ENCODE data around the gene PCNX1.

PCNX1 gene

DNA sequence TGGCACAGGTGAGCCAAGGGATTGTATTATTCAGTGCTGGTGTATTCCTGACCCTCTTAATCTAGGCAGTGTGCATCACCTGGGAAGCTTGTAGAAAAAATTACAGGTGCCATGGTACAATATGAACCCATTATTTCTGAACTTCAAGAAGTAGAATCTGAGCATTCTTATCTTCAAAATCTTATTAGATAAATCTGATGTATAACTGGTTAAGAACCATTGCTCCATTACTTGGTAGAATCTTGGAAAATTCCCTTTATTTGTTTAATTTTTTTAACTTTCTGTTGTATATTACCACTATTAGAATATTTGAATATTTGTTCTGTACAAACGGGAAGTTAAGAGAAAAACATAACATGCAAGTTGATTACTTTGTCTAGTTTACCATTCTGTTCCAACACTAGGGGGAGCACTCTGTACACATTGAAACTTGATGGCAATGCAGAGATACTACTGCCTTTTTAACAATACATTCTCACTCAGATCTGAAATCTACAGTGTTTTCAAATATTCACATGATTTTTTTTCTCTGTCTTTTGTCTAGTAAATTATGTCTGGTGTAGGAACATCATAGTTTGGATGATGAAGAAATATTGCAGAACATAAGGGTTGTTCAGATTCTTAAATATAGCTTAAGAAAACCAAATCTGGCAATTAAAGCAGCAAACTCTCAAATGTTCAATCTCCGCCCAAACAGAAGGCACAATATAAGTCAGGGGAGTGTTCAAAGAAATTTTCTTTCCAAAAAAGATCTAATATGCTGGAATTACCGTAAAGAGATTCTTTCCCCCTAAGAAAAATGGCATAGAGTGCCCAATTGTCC lies 196.6 kb downstream of the PCNX1 start:
- H3K36me3 ChIP-seq (ENCODE audit: control insufficient read depth, insufficient read depth, low read length) = peaks cover 7% of the 10 kb centered on the region
- peak; percentile 79 for TF ChIP-seq CTCF (IDR thresholded peaks at IDR 0.05; ENCODE audit: insufficient read depth, low read length, poor library complexity, severe bottlenecking)
- H3K4me3 ChIP-seq (replicated peaks; ENCODE audit: low read depth, low read length) = no peak overlapping the region
- DNase-seq (ENCODE audit: extremely low read depth, insufficient read length) = no peak
- no peaks in the 10 kb centered on the region for H3K27me3 ChIP-seq (replicated peaks; ENCODE audit: control insufficient read depth, insufficient read depth, low read length)

DNA sequence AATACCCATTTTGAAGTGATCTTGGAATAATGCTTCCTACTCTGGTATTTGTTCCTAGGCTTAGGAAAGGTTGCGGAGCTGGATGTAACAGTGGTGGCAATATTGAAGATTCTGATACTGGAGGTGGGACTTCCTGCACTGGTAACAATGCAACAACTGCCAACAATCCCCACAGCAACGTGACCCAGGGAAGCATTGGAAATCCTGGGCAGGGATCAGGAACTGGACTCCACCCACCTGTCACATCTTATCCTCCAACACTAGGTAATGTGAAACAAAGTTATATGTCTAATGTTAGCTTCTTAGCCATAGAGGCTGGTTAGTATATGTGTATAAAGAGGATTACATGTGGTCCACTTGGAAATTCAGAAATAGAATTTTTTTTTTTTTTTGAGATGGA lies 197.9 kb downstream of the PCNX1 start:
- Histone ChIP-seq H3K4me3 (replicated peaks; ENCODE audit: low read depth, low read length) (no peak overlapping the region), H3K36me3 (ENCODE audit: control insufficient read depth, insufficient read depth, low read length) (peaks cover 11% of the 10 kb centered on the region), H3K27me3 (replicated peaks; ENCODE audit: control insufficient read depth, insufficient read depth, low read length) (no peaks in the 10 kb centered on the region)
- no peak for DNase-seq (ENCODE audit: extremely low read depth, insufficient read length)
- no peak for TF ChIP-seq CTCF (IDR thresholded peaks at IDR 0.05; ENCODE audit: insufficient read depth, low read length, poor library complexity, severe bottlenecking)

DNA sequence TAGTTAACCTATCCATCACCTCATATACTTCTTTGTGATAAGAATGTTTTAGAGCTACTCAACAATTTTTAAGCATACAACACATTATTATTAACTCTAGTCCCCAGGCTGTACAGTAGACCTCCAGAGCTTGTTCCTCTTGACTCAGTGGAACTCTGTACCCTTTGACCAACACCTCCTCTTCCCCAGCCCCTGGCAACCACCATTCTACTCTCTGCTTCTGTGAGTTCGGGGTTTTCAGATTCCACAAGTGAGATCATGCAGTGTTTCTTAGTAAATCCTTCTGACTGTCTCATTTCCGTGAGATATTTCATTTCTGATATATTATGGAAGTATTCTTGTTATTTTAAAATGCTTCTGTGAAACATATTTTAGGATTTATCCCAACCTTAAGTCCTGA lies 200.7 kb downstream of the PCNX1 start:
- Histone ChIP-seq H3K27me3 (replicated peaks; ENCODE audit: control insufficient read depth, insufficient read depth, low read length) (no peaks in the 10 kb centered on the region), H3K36me3 (ENCODE audit: control insufficient read depth, insufficient read depth, low read length) (peaks cover 11% of the 10 kb centered on the region), H3K4me3 (replicated peaks; ENCODE audit: low read depth, low read length) (no peak overlapping the region)
- no peak for DNase-seq (ENCODE audit: extremely low read depth, insufficient read length)
- no peak for TF ChIP-seq CTCF (IDR thresholded peaks at IDR 0.05; ENCODE audit: insufficient read depth, low read length, poor library complexity, severe bottlenecking)

DNA sequence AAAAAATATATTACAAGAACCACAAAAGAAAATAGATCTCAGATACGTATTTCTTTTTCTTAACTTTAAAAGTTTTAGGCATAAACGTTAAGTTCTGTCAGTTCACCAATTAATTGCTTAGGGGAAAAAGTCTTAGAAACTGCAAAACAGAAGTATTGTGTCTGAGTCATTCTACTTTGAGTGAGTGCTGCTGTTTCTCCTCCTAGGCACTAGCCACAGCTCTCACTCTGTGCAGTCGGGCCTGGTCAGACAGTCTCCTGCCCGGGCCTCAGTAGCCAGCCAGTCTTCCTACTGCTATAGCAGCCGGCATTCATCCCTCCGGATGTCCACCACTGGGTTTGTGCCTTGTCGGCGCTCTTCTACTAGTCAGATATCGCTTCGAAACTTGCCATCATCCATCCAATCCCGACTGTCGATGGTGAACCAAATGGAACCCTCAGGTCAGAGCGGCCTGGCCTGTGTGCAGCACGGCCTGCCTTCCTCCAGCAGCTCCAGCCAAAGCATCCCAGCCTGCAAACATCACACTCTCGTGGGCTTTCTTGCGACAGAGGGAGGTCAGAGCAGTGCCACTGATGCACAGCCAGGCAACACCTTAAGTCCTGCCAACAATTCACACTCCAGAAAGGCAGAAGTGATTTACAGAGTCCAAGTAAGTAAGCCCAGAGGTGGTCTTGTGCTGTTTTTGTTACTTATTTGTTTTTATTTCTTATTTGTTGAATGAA lies 201.3 kb downstream of the PCNX1 start:
- no peak for DNase-seq (ENCODE audit: extremely low read depth, insufficient read length)
- Histone ChIP-seq H3K27me3 (replicated peaks; ENCODE audit: control insufficient read depth, insufficient read depth, low read length) (no peaks in the 10 kb centered on the region), H3K4me3 (replicated peaks; ENCODE audit: low read depth, low read length) (no peak overlapping the region), H3K36me3 (ENCODE audit: control insufficient read depth, insufficient read depth, low read length) (peaks cover 11% of the 10 kb centered on the region)
- no peak for TF ChIP-seq CTCF (IDR thresholded peaks at IDR 0.05; ENCODE audit: insufficient read depth, low read length, poor library complexity, severe bottlenecking)

DNA sequence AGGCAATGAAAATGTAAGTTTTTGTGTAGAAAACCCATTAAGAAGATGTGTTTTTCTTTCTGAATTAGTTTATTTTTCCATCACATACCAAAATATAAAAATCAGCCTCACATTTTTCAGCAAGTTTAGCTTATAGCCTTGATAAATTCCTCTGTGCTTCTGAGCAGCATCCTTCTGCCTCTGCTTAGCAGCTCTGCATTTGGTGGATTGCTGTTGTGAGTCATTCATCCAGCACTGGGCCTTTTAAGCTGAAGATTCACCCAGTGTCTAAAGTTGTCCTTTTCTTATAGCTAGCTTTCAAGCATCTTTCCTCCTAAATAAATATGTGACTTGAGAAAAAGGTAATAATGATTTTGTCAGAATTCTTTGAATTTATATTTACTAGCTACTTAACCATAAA lies 206.1 kb downstream of the PCNX1 start:
- peaks cover 9% of the 10 kb centered on the region for H3K36me3 ChIP-seq (ENCODE audit: control insufficient read depth, insufficient read depth, low read length)
- H3K4me3 ChIP-seq (replicated peaks; ENCODE audit: low read depth, low read length) = no peak overlapping the region
- no peak for TF ChIP-seq CTCF (IDR thresholded peaks at IDR 0.05; ENCODE audit: insufficient read depth, low read length, poor library complexity, severe bottlenecking)
- no peaks in the 10 kb centered on the region for H3K27me3 ChIP-seq (replicated peaks; ENCODE audit: control insufficient read depth, insufficient read depth, low read length)
- DNase-seq (ENCODE audit: extremely low read depth, insufficient read length) = no peak
